ENCODE results near the gene PDZRN3. TPM values are rescaled to one million over a fixed set of nuclear protein-coding genes. Genes with fewer than 3 reads are reported as not detected.

The PDZRN3 gene
- total and polyA plus RNA-seq, 12 donors, result 17.7 to 143 (median 74.6) TPM

- Histone ChIP-seq H3K27me3 (no peaks in the 10 kb centered on the region), H3K9me3 (no peaks in the 10 kb centered on the region), H3K36me3 (no peaks in the 10 kb centered on the region), H3K4me1 (peaks cover 0 to 68% (median 32%) of the 10 kb centered on the region in 9 donors), H3K4me3 (no peak overlapping the region), H3K27ac (peak overlapping the region in 7 of 10 donors; percentile 10 to 59 (median 45))
- ATAC-seq (no peak), DNase-seq (no peak)
- intact Hi-C loops (cut with DNase I), result loop anchor here in 9 of 10 donors (5.0 to 10.0 kb wide), 9 partner anchors 48 to 408 kb away; partner anchors contain the start of gene PDZRN3 (in 4 of the 9)
- TF ChIP-seq, protein P1, sequence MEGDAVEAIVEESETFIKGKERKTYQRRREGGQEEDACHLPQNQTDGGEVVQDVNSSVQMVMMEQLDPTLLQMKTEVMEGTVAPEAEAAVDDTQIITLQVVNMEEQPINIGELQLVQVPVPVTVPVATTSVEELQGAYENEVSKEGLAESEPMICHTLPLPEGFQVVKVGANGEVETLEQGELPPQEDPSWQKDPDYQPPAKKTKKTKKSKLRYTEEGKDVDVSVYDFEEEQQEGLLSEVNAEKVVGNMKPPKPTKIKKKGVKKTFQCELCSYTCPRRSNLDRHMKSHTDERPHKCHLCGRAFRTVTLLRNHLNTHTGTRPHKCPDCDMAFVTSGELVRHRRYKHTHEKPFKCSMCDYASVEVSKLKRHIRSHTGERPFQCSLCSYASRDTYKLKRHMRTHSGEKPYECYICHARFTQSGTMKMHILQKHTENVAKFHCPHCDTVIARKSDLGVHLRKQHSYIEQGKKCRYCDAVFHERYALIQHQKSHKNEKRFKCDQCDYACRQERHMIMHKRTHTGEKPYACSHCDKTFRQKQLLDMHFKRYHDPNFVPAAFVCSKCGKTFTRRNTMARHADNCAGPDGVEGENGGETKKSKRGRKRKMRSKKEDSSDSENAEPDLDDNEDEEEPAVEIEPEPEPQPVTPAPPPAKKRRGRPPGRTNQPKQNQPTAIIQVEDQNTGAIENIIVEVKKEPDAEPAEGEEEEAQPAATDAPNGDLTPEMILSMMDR (IDR thresholded peaks at IDR 0.05), result no peak
- WGBS, 2 donors, result 17 to 20% methylated on average over 4 of the region's 4 CpGs
Measured at GRCh38 chr3:73504852-73505251, 119.9 kb downstream of the PDZRN3 start.

DNA sequence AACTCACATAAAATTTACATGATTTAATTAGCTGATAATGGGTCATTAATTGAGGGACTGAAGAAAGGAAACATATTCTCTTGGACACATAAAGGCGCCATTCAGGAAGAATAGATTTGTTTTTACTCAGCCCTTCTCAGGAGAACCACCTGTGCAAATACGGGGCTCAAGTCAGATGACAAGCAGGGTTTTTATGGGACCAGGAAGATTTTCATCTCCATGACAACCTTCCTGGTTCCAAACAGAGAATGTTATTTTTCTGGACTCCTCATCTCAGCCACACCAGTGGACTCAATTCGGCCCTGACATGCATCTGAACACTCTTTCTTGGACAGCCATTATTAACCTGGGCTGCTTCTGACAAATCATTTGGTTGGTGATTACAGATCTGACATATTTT lies 120.5 kb downstream of the PDZRN3 start:
- Histone ChIP-seq H3K36me3 (no peaks in the 10 kb centered on the region), H3K27me3 (no peaks in the 10 kb centered on the region), H3K27ac (peak overlapping the region in 6 of 10 donors; percentile 42 to 59 (median 47)), H3K4me1 (peaks cover 0 to 68% (median 28%) of the 10 kb centered on the region in 9 donors), H3K9me3 (no peaks in the 10 kb centered on the region), H3K4me3 (no peak overlapping the region)
- ATAC-seq (no peak), DNase-seq (no peak)
- intact Hi-C loops (cut with DNase I), result loop anchor here in 7 of 10 donors (5.0 to 10.0 kb wide), 6 partner anchors 47 to 407 kb away; partner anchors contain the start of gene PDZRN3 (in 1 of the 7)
- 53 to 55% methylated on average over 3 of the region's 3 CpGs for WGBS, 2 donors
- TF ChIP-seq, protein P1 (IDR thresholded peaks at IDR 0.05), result no peak

GRCh38 chr3:73503781-73504180 lies 121.0 kb downstream of the PDZRN3 start:
- ATAC-seq, result no peak
- Histone ChIP-seq H3K27ac (peak overlapping the region in 6 of 10 donors; percentile 19 to 59 (median 43)), H3K27me3 (no peaks in the 10 kb centered on the region), H3K4me1 (peaks cover 0 to 68% (median 23%) of the 10 kb centered on the region in 9 donors), H3K4me3 (no peak overlapping the region), H3K9me3 (no peaks in the 10 kb centered on the region), H3K36me3 (no peaks in the 10 kb centered on the region)
- WGBS, 2 donors, result 25 to 42% methylated on average over 4 of the region's 4 CpGs
- intact Hi-C loops (cut with DNase I), result loop anchor here in 9 of 10 donors (2.0 to 10.0 kb wide), 9 partner anchors 46 to 406 kb away; partner anchors contain the start of gene PDZRN3 (in 1 of the 9)
- TF ChIP-seq, protein P1 (IDR thresholded peaks at IDR 0.05), result no peak
- DNase-seq, result no peak

DNA sequence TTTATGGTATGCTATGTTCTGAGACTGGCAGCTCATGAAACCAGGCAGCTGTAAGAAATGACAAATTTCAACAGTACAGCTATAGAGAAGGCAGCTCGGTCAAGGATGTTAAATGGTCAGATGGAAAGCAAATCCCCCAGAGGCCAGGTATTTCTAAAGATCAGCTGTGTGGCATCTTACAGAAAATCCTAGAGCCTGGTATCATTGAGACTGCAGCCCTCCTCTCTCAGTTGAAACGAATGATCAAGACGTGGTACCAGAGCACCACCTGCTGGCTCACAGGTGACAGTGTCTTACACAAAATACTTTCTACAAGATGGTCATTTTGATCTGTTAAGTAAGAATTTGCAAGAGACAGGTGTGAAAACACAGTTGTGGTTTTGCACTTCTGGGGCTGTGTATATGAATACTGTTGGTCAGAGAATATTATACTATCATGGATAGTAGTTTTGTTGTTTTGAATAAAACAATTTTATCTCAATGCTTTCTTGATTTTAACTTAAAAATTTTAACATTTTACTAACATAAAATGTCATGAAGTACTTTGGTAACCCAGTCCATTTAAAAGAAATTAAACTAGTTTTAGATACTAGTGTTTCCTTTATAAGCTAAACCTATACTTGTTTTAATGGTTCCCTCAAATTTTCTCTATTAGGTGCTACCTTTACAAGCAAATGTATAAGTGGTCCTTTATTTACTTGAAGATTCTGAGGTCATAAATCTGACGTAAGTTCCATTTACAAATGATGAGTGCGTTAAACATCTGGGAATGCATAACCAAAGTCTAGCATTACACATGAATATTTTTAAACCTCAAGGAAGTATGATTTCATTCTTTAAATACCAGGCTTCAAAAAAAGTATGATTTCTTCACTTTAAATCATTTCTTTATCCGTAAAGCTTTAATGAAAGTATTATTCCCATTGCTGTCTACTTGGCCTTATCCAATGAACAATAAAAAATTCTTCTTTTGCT lies 121.8 kb downstream of the PDZRN3 start:
- Histone ChIP-seq H3K27ac (peak overlapping the region in 6 of 10 donors; percentile 0 to 45 (median 36)), H3K9me3 (no peaks in the 10 kb centered on the region), H3K36me3 (no peaks in the 10 kb centered on the region), H3K4me1 (peaks cover 0 to 63% (median 18%) of the 10 kb centered on the region in 9 donors), H3K27me3 (no peaks in the 10 kb centered on the region), H3K4me3 (no peak overlapping the region)
- 28 to 31% methylated on average over 6 of the region's 6 CpGs for WGBS, 2 donors
- DNase-seq (peak; percentile 38 to 58), ATAC-seq (peak in 7 of 8 donors; percentile 39 to 66 (median 58))
- intact Hi-C loops (cut with DNase I), result loop anchor here in 9 of 10 donors (1.0 to 10.0 kb wide), 10 partner anchors 46 to 406 kb away; partner anchors contain the start of gene PDZRN3 (in 1 of the 9)
- TF ChIP-seq, protein P1 (IDR thresholded peaks at IDR 0.05), result peak; percentile 41 to 88 (median 80)
